NT2/D1 (cell line): ENCODE results near the gene FAM171A1.

Experiments used
- SUZ12 ChIP-seq: IDR thresholded peaks from 2 replicates; pipeline ENCODE4 v1.6.1; 2011; ENCODE audit not compliant: insufficient read length, insufficient read depth; ENCODE audit errors: extremely low read depth
- YY1 ChIP-seq: IDR thresholded peaks from 2 replicates; pipeline ENCODE4 v1.6.1; 2011; ENCODE audit not compliant: insufficient read length, insufficient read depth
- ZNF274 ChIP-seq: IDR thresholded peaks from 2 replicates; pipeline ENCODE4 v1.6.1; 2011; ENCODE audit warnings: mild to moderate bottlenecking, low read depth, low read length

- TF ChIP-seq YY1 (no peak), SUZ12 (no peak), ZNF274 (no peak)
These were observed 3.1 kb upstream of the FAM171A1 start for GRCh38 chr10:15374156-15374555.
